Hematopoietic multipotent progenitor cell treated with erythropoietin and hydrocortisone succinate and interleukin-3 and kit ligand, for 15 days (in vitro differentiated cells): ENCODE results near the gene SHOC2.

ENCODE experiments used
- DNase-seq: peaks from one replicate; pipeline ENCODE4 v3.0.0-alpha.2; 2015; ENCODE audit warnings: low spot score

Gene SHOC2

GRCh38 chr10:110919349-110919931 lies at the start of gene SHOC2:
TSS of gene SHOC2 (plus strand) at chr10:110919604. CDS start at chr10:110964359, 44,755 bp downstream.
- DNase-seq = peak; percentile 100

GRCh38 chr10:110870823-110871297 lies 48.5 kb upstream of the SHOC2 start:
- DNase-seq = no peak

GRCh38 chr10:110871298-110872084 lies 47.9 kb upstream of the SHOC2 start, which contains the start of gene PDCD4:
TSS of gene PDCD4 (plus strand) at chr10:110871928. CDS start at chr10:110876028, 4,100 bp downstream.
- DNase-seq = peak; percentile 80

- DNase-seq = peak; percentile 63
These were observed 47.0 kb upstream of the SHOC2 start for GRCh38 chr10:110872145-110872983.

GRCh38 chr10:110872984-110873923 lies 46.1 kb upstream of the SHOC2 start:
- DNase-seq = no peak

- DNase-seq = no peak
These were observed 45.5 kb upstream of the SHOC2 start for GRCh38 chr10:110873951-110874350.

- no peak for DNase-seq
These were observed 43.4 kb upstream of the SHOC2 start for GRCh38 chr10:110876000-110876399.

GRCh38 chr10:110876788-110877187 lies 42.6 kb upstream of the SHOC2 start:
- DNase-seq = no peak

- DNase-seq = no peak
These were observed 39.4 kb upstream of the SHOC2 start for GRCh38 chr10:110880012-110880411.

DNA sequence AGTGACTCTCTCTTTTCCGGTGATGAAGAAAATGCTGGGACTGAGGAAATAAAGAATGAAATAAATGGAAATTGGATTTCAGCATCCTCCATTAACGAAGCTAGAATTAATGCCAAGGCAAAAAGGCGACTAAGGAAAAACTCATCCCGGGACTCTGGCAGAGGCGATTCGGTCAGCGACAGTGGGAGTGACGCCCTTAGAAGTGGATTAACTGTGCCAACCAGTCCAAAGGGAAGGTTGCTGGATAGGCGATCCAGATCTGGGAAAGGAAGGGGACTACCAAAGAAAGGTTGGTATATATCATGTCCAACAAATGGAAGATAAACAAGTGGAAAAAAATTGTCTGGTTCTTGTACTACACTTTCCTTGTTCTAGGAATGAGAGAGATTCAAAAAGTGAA lies 38.2 kb upstream of the SHOC2 start:
- DNase-seq = no peak

DNA sequence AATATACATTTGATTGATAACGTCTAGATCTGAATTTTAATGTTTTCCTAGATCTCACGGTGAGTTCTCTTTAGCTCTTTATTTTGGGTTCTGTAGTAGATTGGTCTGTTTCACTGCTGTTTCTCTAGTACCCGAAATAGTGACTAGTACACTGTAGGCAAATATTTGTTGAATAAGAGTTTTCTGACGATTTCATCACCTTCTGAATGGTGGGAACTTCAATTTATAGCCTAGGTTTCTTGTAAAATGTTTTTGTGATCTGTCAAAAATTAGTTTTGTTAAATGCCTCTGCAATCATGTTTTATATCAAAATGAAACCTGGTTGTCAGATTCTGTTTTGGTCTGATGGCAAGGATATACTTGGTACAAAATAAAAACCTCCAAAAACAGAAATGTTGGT lies 37.5 kb upstream of the SHOC2 start:
- no peak for DNase-seq

- DNase-seq = no peak
These were observed 35.5 kb upstream of the SHOC2 start for GRCh38 chr10:110883924-110884323.

GRCh38 chr10:110885932-110886674 lies 33.3 kb upstream of the SHOC2 start:
- no peak for DNase-seq

- DNase-seq = no peak
These were observed 31.8 kb upstream of the SHOC2 start for GRCh38 chr10:110887560-110887959.

GRCh38 chr10:110892602-110893288 lies 26.7 kb upstream of the SHOC2 start:
- DNase-seq = no peak

GRCh38 chr10:110893559-110894179 lies 25.7 kb upstream of the SHOC2 start:
- peak; percentile 77 for DNase-seq

DNA sequence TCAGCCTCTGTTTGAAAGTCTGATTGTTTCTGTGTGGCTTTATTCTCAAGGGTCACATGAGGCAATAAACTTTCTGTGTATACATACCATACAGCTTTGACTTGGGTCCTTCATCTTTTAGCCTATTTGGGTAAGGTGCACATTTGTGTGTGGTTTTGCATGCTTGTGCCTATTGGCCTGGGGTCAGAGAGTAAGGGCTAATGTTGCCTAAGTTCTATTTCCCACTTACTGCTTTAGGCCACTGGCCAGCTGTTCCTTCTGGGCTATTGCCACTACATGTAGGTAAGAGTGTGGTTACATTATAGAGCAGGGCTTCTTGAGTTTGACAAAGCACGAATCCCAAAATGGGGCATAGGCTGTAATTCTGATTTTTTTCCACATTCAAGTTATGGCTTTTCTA lies 22.2 kb upstream of the SHOC2 start:
- no peak for DNase-seq

- DNase-seq = no peak
These were observed 21.0 kb upstream of the SHOC2 start for GRCh38 chr10:110898391-110898790.

DNA sequence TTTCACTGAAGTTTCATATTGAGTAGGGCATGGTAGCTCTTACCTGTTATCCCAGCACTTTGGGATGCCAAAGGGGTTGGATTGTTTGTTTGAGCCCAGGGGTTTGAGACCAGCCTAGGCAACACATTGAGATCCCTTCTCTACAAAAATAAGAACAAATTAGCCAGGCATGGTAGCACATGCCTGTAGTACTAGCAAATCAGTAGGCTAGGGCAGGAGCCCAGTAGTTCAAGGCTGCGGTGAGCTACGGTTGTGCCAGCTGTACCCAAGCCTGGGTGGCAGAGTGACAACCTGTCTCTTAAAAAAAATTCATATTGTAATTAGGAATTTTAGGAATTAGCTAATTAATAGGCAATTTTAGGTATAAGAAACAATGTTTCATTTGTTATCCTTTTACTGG lies 18.4 kb upstream of the SHOC2 start:
- DNase-seq = no peak
